ENCODE results near the gene DNM2.
"Not testable (repeated sequence)": the region's sequence is repeated elsewhere in the genome, so short reads cannot be mapped to it uniquely, and the experiment has no call there.

DNM2 gene

DNA sequence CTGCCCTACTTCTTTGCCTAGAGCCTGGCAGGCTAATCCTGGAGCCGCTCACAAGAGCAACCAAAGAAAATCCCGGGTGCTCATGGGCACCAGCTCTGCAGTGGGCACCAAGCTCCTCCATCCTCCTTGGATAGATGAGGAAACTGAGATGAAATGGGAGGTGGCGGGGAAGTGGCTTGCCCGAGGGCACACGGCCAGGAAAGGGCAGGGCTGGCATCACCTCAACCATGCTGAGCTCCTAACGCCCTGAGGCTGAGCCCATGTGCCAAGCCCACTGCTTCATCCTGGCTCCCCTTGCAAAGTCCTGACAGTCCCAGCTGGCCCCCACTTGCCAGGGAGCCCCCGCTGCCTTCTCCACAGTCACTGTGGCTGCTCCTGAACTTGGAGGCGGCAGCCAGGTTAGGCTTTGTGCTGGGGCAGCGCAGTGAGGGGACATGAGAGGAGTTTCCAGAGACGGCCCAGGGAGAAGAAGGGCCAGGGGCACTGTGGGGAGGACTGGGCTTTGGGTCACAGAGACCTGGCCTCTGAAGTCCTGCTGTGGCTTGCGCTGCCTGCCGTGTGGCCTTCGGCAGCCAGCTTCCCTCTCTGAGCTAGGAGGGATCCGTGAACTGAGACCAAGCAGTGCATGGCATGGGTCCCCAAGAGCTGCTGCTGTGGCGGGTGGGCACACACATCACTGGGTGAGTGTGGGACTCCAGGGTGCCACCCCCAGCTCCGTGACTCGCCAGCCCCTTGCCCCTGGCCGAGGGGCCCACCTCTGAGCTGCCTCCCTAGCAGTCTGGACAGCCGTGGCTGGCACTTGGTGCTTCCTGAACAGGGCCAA, 100.6 kb downstream of the DNM2 start:
- no peak for DNase-seq

DNA sequence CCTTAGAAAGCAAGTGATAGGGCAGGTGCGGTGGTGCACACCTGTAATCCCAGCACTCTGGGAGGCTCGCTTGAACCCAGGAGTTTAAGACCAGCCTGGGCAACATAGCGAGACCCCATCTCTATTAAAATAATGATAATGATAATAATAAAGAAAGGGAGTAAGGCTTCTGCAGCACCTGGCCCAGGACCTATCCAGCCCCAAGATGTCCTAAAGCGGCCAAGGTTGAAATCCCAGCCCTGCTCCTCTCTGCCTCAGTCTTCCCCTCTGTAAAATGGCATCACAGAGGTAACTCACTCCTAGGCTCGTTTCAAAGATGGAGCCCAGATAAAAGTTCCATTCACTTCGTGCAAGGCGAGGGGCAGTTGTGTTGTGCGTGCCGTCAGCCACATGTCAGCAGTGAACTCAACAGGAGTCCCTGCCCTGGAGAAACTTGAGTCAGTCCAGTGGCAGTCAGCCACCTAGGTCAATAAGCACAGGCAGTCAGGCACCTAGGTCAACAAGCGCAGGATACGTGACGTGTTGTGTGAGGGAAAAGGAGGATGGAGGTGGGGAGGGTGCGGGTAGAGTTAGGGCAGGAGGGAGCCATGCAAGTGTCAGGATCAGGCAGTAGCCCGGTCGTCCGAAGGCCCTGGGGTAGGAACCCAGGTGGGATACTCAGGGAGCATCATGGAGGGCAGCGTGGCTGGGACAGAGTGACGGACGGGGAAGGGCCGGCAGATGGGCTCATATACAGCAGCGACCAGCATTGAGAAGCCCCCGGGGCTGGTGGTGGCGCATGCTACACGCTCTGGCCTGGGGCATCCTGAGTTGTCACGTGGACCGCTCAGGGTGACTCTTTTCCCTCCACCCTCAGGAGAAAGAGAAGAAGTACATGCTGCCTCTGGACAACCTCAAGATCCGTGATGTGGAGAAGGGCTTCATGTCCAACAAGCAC, 101.5 kb downstream of the DNM2 start:
- DNase-seq, result no peak

DNA sequence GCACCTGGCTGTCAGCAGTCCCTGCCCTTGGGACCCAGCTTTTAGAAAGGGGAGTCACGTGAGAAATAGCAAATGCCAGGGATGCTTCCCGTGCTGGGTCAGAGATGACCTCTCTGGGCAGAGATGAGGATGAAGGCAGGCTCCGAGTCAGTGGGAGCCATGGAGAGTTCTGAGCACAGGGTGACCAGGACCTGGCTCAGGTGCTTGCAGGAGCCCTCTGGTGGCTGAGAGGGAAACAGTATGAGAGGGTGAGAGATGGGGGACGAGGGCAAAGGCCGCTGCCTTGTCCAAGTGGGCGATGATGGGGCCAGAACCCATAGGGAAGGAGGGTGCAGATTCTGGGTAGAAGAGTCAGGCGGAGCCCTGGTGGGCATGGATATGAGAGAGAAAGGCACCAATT, 102.3 kb downstream of the DNM2 start:
- no peak for DNase-seq

DNA sequence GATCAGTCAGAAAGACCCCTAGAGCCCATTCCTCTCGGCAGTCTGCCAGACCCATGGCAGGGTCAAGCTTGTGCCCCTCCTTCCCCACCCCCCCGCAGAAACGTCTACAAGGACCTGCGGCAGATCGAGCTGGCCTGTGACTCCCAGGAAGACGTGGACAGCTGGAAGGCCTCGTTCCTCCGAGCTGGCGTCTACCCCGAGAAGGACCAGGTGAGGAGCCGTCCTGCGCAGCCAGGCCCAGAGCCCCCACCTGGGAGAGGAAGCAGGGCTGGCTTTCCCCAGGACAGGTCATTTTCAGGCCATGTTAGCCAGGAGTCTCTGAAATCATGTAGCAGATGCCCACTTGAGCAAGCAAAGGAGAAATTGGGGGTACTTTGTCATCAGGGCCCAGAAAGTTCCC, 105.8 kb downstream of the DNM2 start:
- DNase-seq, result no peak

DNA sequence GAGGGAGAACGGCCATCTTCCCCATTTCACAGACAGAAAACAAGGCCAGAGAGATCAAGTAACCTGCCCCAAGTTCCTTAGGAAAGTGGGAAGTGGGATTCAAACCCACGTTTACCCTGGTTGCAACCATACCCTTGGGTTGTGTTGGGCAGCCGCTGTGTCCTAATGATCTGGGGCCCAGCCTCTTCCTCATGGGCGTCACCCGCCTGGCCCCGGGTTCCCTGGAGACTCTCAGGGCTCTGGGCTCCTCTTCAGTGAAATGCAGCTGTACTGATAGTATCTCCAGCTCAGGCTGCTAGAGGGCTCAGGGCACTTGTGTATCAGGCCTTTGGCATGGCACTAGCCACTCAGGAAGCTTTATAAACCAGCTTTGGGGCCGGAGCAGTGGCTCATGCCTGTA, 108.4 kb downstream of the DNM2 start:
- DNase-seq, result no peak

DNA sequence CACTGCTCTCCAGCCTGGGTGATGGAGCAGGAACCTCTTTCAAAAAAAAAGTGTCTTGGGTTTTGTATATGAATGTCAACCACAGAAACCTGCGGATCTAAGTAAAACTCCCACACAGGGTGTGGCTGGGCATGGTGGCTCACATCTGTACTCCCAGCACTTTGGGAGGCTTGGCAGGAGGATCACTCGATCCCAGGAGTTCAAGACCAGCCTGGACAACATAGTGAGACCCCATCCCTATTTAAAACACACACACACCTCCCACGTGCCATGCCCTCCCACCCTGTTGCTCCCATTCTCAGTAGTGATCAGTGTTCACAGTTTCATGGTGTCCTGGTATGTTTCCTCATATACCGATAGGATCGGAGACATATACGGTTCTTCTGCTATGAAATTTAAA, 109.0 kb downstream of the DNM2 start:
- DNase-seq, result no peak

DNA sequence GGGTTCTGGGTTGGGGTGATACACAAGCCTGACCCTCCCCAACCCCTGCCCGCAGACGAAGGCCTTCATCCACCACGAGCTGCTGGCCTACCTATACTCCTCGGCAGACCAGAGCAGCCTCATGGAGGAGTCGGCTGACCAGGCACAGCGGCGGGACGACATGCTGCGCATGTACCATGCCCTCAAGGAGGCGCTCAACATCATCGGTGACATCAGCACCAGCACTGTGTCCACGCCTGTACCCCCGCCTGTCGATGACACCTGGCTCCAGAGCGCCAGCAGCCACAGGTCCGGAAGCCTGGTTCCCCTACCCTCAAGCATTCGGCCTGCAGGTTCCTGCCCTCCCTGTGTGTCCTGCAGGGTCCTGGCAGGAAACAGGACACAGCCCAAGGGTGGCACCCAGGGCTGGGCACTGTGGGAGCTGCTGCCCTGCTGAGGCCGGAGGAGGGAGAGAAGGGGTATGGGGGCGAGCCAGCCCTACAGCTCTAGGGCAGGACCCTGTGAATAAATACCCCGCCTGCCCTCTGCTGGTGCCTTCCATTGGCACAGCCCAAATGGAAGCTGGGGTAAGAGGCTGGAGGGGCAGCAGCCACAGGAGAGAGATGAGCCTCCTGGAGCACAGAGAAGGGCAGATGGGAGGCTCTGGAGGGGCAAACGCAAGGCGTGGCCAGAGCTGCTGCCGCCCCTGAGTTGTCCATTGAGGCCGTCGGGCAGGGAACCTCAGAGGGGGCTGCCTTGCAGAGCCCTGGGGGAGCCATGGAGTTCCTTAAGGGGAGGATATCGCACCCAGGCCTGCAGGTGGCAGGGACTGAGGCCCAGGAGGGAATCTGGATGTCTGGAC, 111.3 kb downstream of the DNM2 start:
- no peak for DNase-seq

DNA sequence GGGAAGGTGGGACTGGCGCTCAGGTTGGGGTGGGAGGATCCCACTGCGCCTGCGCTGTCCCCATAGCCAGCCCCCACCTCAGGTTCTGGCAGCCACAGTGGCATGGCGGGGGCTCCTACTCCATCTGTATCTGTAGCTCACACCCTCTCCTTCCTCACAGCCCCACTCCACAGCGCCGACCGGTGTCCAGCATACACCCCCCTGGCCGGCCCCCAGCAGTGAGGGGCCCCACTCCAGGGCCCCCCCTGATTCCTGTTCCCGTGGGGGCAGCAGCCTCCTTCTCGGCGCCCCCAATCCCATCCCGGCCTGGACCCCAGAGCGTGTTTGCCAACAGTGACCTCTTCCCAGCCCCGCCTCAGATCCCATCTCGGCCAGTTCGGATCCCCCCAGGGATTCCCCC, 112.1 kb downstream of the DNM2 start:
- no peak for DNase-seq

DNA sequence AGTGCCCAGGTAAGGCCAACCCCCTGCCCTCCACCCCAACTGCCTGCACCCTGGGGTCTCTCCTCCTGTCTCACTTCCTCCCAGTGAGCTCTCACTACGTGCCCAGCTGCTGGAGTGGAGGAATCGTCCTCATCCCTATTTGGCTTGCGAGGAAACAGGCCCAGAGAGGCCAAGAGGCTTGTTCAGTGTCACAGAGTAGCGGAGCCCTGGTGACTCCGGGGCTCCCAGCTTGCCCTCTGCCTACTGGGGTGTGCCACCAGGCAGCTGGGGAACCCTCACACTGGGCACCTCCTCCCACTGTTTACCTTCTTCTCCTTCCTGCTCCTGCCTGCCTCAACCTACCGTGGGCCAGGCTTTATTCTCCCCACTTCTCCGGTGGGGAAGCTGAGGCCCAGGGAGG, 112.5 kb downstream of the DNM2 start:
- DNase-seq, result no peak

DNA sequence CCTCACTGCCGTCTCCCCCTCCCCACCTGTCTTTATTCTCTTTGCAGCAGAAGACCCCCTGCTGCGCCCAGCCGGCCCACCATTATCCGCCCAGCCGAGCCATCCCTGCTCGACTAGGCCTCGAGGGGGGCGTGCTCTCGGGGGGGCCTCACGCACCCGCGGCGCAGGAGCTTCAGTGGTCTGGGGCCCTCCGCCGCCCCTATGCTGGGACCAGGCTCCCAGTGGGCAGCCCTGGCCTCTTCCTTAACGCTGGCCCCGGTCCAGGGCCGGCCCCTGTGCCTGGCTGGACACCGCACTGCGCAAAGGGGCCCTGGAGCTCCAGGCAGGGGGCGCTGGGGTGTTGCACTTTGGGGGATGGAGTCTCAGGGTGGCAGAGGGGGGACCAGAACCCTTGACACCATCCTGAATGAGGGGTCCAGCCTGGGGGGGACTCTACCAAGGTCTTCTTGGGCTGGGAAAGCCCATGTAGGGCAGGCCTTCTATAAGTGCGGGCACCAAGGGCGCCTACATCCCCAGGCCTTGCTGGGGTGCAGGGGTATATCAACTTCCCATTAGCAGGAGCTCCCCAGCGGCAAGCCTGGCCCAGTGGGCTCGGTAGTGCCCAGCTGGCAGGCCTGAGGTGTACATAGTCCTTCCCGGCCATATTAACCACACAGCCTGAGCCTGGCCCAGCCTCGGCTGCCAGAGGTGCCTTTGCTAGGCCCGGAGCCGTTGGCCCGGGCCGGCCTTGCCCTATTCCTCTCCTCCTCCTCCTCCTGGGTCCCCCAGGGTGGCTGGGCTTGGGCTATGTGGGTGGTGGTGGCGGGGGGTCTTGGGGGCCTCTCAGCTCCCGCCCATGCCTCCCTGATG, 113.3 kb downstream of the DNM2 start:
- no peak for DNase-seq

DNA sequence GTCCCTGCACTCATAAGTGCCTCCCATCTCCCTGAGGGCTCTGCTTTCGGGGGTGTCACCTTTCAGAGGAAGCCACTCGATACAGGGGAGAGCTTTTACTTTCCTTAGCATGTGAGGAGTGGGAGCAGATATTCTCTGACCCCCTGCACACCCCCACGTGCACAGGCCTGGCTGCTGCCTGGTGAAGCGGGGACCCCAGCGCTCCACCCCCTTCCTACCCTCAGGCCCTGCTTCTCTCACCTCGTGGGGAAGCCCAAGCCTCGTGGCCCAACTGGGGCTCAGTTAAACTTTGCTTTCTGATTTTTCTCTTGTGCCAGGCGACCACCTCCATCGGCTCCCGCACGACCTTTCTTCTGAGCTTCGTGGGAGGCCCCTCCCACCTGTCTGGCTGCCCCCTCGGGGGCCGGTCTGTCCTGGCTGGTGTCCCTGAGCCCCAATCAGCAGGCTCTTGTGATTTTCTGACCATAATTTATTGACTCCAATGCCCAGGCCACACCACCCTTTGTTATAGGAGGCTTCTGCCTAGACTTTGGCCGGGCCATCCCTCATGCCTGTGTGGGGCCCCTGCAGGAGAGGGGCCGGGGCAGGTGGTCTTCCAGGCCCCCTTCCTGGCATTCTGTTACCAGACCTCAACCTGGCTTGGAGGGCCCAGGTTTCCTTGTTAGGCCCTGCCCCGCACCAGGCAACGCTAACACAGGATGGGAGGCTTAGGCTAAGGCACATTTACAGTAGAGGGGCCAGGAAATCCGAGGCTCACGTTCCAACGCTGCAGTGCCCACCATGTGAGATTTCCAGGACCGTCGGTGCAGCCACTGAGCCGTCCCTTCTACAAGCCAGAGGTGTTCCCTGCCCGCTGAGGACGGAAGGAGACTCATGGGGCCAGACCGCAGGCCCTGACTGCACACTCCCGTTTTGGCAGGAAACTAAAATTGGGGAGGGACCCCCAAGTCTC, 114.4 kb downstream of the DNM2 start:
- DNase-seq, result no peak

DNA sequence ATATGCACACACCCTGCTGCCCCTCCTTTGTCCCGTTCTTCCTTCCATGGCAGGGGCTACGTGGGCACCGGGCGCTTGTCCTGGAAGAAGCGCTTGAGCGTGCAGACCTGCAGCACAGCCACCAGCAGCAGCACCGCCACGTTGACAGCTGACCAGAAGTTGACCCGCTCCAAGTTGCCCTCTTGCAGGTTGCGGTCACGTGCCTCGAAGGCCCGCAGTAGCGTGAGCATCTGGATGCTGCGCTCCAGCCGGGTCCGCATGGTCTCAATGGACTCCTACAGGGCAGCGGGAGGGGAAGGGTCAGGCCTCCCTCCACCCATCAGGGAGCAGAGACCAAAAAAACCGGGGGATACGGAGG, 115.0 kb downstream of the DNM2 start:
- no peak for DNase-seq

DNA sequence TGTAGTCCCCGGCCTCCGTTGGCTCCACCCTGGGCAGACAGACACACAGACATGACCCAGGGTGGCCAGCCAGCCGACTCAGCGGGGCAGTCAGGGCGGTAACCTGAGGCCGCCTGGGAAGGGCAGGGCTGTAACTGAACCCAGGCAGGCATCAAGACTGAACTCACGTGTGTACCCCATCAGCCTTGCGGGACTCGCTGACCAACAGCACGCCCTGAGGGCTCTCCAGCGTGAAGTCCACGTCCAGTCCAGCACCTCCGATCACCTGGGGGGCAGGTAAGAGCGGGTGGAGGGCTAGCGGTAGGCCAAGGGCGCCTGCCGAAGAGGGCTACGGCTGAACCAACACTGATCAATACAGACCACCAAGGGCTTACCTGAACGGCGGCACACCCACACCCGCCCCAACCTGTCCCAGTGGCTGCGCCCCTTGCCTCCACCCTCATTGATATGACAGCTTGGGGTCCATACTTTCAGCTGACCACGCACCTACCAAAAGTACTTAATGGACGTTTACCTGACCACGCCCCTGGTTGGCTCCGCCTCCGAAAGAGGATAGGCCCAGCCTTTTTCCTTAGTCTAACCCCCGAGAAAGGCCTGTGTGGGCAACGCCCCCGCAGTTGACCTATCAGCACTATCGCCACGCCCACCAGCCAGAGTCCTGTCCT, 117.3 kb downstream of the DNM2 start:
- DNase-seq, result no peak

DNA sequence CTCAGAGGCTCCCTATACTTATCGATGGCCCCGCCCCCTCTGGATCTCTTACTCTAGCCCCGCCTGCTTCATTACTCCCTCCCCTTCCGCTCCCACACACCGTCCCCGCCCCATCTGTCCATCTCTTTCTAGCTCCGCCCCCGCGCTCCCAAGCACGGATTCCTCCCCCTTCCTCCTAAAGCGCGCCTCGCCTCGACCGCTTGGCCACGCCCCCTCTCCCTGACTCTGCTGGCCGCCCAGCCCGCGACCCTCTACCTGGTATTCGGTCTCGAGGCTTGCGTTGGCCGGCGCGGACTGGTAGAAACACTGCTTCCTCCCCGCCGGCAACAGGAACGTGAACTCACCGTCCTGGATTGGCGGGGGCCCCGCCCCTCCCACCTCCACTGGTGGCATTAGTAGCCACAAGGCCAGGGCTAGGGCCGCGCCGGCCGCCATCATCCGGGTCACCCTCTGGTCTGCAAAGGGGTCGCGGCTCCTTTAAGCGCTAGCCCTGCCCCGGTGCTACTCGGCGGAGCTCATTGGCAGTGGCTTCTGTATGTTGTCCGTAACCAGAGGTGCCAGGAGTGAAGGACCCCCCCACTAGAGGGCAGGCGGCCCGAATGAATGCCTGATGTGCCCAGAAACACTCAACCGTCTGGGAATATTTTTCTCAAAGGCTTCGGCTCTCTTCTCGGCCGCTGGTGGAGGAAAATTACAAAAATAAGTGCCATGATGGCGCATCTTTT, 118.0 kb downstream of the DNM2 start, which contains the start of gene TMED1:
TSS of gene TMED1 (minus strand) at position 459 of the 725 bp plus-strand sequence. CDS start at position 438, 21 bp downstream.
- peak; percentile 97 to 98 for DNase-seq

DNA sequence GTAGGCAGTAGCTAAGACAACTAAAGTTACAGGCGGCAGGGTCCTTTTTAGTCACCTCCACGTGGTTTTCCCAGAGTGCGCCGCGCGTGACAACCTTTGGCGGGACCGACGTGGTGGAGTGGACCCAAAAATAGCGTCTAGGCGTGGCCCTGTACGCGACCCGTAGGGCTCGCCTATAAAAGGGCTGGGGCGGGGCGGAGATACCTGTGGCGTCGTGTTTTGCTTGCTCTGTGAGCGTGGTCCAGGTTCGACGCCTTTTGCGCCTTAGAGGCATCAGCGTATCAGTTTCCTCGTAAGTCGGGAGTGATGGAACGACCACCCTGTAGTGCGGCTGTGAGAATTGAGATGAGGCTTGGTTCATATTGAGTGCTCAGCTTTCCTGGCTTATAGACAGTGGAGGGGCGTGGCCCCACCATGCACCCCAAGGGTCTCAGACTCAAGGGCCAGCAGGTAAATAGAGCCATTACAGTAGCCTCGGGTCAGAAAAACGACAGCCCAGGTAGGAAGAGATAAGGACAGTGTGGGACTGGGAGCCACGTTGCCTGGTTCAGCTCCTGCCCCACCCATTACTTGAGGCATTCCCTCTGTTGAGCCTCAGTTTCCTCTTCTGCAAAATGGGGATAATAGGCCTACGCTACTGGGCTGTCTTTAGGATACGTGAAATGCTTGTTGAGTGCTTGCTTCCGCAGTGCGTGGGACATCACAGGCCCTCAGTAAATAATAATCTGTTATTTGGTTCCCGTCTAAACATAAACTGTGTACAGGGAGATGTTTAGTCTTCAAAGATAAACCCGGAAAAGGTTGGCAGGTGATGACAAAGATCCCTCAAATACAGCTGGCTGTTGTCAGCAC, 118.8 kb downstream of the DNM2 start:
- DNase-seq, result peak; percentile 87 to 90

DNA sequence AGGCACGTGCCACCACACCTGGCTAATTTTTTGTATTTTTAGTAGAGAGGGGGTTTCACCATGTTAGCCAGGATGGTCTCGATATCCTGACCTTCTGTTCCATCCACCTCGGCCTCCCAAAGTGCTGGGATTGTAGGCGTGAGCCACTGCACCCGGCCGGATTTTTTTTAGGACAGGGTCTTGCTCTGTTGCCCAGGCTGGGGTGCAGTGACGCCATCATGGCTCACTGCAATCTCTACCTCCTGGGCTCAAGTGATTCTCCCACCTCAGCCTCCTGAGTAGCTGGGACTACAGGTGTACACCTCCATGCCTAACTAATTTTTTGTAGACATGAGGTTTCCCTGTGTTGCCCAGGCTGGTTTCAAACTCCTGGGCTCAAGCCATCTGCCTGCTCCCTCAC, 119.8 kb downstream of the DNM2 start:
- DNase-seq, result not testable (repeated sequence)

DNA sequence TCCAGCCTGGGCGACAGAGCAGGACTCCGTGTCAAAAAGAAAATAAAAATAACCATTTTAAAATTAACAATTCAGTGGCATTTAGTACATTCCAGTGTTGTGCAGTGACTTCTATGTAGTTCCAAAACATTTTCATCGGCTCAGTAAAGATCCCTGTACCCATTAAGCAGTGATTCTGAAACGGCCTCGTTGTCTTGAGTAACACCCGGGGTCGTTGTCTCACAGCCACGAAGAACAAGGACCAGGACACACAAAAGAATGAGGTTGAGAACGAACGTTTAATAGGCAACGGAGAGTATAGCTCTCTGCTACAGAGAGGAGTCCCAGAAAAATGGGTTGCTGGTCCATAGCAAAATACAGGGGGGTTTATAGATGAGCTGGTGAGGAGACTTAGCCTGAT, 120.5 kb downstream of the DNM2 start:
- DNase-seq, result no peak
